ENCODE results near the gene OR56A3. TPM values are rescaled to one million over a fixed set of nuclear protein-coding genes. Genes with fewer than 3 reads are reported as not detected.

Gene OR56A3
- total and polyA plus RNA-seq, 10 of the 15 experiments (the other 5 are each of a cell fraction or from before 2014, with no cell fraction given), result not detected

Other genes starting within 250 kb of the OR56A3 start
Only the 7 nearest of the 15 such genes appear.
- not detected in 2 replicates for gene OR52E8, start 84.6 kb upstream of the OR56A3 start, total RNA-seq (2014; rRNA removed)
- not detected in 2 replicates for gene OR52E8, start 84.6 kb upstream of the OR56A3 start, total RNA-seq (2014; rRNA removed; fragmentation: Illumina TruSeq; extraction: Trizol)
- not detected in 2 replicates for gene OR52E8, start 84.6 kb upstream of the OR56A3 start, total RNA-seq (2021)
- not detected in 2 replicates for gene OR52E8, start 84.6 kb upstream of the OR56A3 start, polyA plus RNA-seq (2011; rRNA removed)
- not detected in 2 replicates for gene OR52E8, start 84.6 kb upstream of the OR56A3 start, polyA plus RNA-seq (2014; fragmentation: Illumina TruSeq; extraction: Trizol)
- gene OR52E8, start 84.6 kb upstream of the OR56A3 start, polyA plus RNA-seq (2014; fragmentation: Nextera tagmentation; extraction: Ambion mirVana), result not detected
- not detected in 2 replicates for gene OR52E8, start 84.6 kb upstream of the OR56A3 start, polyA plus RNA-seq (2014; rRNA removed)
- gene OR52E8, start 84.6 kb upstream of the OR56A3 start, polyA plus RNA-seq (2016; fragmentation: Nextera tagmentation; extraction: Ambion mirVana), result not detected
- not detected in 2 replicates for gene OR52E4, start 61.6 kb upstream of the OR56A3 start, total RNA-seq (2014; rRNA removed)
- not detected in 2 replicates for gene OR52E4, start 61.6 kb upstream of the OR56A3 start, total RNA-seq (2014; rRNA removed; fragmentation: Illumina TruSeq; extraction: Trizol)
- not detected in 2 replicates for gene OR52E4, start 61.6 kb upstream of the OR56A3 start, total RNA-seq (2021)
- gene OR52E4, start 61.6 kb upstream of the OR56A3 start, polyA plus RNA-seq (2011; rRNA removed), result not detected in 2 replicates
- gene OR52E4, start 61.6 kb upstream of the OR56A3 start, polyA plus RNA-seq (2014; fragmentation: Illumina TruSeq; extraction: Trizol), result not detected in 2 replicates
- not detected for gene OR52E4, start 61.6 kb upstream of the OR56A3 start, polyA plus RNA-seq (2014; fragmentation: Nextera tagmentation; extraction: Ambion mirVana)
- not detected in 2 replicates for gene OR52E4, start 61.6 kb upstream of the OR56A3 start, polyA plus RNA-seq (2014; rRNA removed)
- gene OR52E4, start 61.6 kb upstream of the OR56A3 start, polyA plus RNA-seq (2016; fragmentation: Nextera tagmentation; extraction: Ambion mirVana), result not detected
- gene OR52E5, start 49.0 kb upstream of the OR56A3 start, total RNA-seq (2014; rRNA removed), result not detected in 2 replicates
- gene OR52E5, start 49.0 kb upstream of the OR56A3 start, total RNA-seq (2014; rRNA removed; fragmentation: Illumina TruSeq; extraction: Trizol), result not detected in 2 replicates
- gene OR52E5, start 49.0 kb upstream of the OR56A3 start, total RNA-seq (2021), result not detected in 2 replicates
- not detected in 2 replicates for gene OR52E5, start 49.0 kb upstream of the OR56A3 start, polyA plus RNA-seq (2011; rRNA removed)
- gene OR52E5, start 49.0 kb upstream of the OR56A3 start, polyA plus RNA-seq (2014; fragmentation: Illumina TruSeq; extraction: Trizol), result not detected in 2 replicates
- not detected for gene OR52E5, start 49.0 kb upstream of the OR56A3 start, polyA plus RNA-seq (2014; fragmentation: Nextera tagmentation; extraction: Ambion mirVana)
- not detected in 2 replicates for gene OR52E5, start 49.0 kb upstream of the OR56A3 start, polyA plus RNA-seq (2014; rRNA removed)
- gene OR52E5, start 49.0 kb upstream of the OR56A3 start, polyA plus RNA-seq (2016; fragmentation: Nextera tagmentation; extraction: Ambion mirVana), result not detected
- not detected in 2 replicates for gene OR56A5, start 26.2 kb downstream of the OR56A3 start, total RNA-seq (2014; rRNA removed)
- gene OR56A5, start 26.2 kb downstream of the OR56A3 start, total RNA-seq (2014; rRNA removed; fragmentation: Illumina TruSeq; extraction: Trizol), result not detected in 2 replicates
- not detected in 2 replicates for gene OR56A5, start 26.2 kb downstream of the OR56A3 start, total RNA-seq (2021)
- gene OR56A5, start 26.2 kb downstream of the OR56A3 start, polyA plus RNA-seq (2011; rRNA removed), result not detected in 2 replicates
- not detected in 2 replicates for gene OR56A5, start 26.2 kb downstream of the OR56A3 start, polyA plus RNA-seq (2014; fragmentation: Illumina TruSeq; extraction: Trizol)
- gene OR56A5, start 26.2 kb downstream of the OR56A3 start, polyA plus RNA-seq (2014; fragmentation: Nextera tagmentation; extraction: Ambion mirVana), result not detected
- not detected in 2 replicates for gene OR56A5, start 26.2 kb downstream of the OR56A3 start, polyA plus RNA-seq (2014; rRNA removed)
- not detected for gene OR56A5, start 26.2 kb downstream of the OR56A3 start, polyA plus RNA-seq (2016; fragmentation: Nextera tagmentation; extraction: Ambion mirVana)
- gene OR52L1, start 44.7 kb downstream of the OR56A3 start, total RNA-seq (2014; rRNA removed), result not detected in 2 replicates
- not detected in 2 replicates for gene OR52L1, start 44.7 kb downstream of the OR56A3 start, total RNA-seq (2014; rRNA removed; fragmentation: Illumina TruSeq; extraction: Trizol)
- gene OR52L1, start 44.7 kb downstream of the OR56A3 start, total RNA-seq (2021), result not detected in 2 replicates
- not detected in 2 replicates for gene OR52L1, start 44.7 kb downstream of the OR56A3 start, polyA plus RNA-seq (2011; rRNA removed)
- not detected in 2 replicates for gene OR52L1, start 44.7 kb downstream of the OR56A3 start, polyA plus RNA-seq (2014; fragmentation: Illumina TruSeq; extraction: Trizol)
- not detected for gene OR52L1, start 44.7 kb downstream of the OR56A3 start, polyA plus RNA-seq (2014; fragmentation: Nextera tagmentation; extraction: Ambion mirVana)
- not detected in 2 replicates for gene OR52L1, start 44.7 kb downstream of the OR56A3 start, polyA plus RNA-seq (2014; rRNA removed)
- gene OR52L1, start 44.7 kb downstream of the OR56A3 start, polyA plus RNA-seq (2016; fragmentation: Nextera tagmentation; extraction: Ambion mirVana), result not detected
- not detected in 2 replicates for gene OR56A4, start 64.7 kb downstream of the OR56A3 start, total RNA-seq (2014; rRNA removed)
- gene OR56A4, start 64.7 kb downstream of the OR56A3 start, total RNA-seq (2014; rRNA removed; fragmentation: Illumina TruSeq; extraction: Trizol), result not detected in 2 replicates
- not detected in 2 replicates for gene OR56A4, start 64.7 kb downstream of the OR56A3 start, total RNA-seq (2021)
- not detected in 2 replicates for gene OR56A4, start 64.7 kb downstream of the OR56A3 start, polyA plus RNA-seq (2011; rRNA removed)
- gene OR56A4, start 64.7 kb downstream of the OR56A3 start, polyA plus RNA-seq (2014; fragmentation: Illumina TruSeq; extraction: Trizol), result not detected in 2 replicates
- not detected for gene OR56A4, start 64.7 kb downstream of the OR56A3 start, polyA plus RNA-seq (2014; fragmentation: Nextera tagmentation; extraction: Ambion mirVana)
- gene OR56A4, start 64.7 kb downstream of the OR56A3 start, polyA plus RNA-seq (2014; rRNA removed), result not detected in 2 replicates
- not detected for gene OR56A4, start 64.7 kb downstream of the OR56A3 start, polyA plus RNA-seq (2016; fragmentation: Nextera tagmentation; extraction: Ambion mirVana)
- gene OR56A1, start 88.5 kb downstream of the OR56A3 start, total RNA-seq (2014; rRNA removed), result under 0.01 TPM in 1 of 2 replicates, not detected in the other
- gene OR56A1, start 88.5 kb downstream of the OR56A3 start, total RNA-seq (2014; rRNA removed; fragmentation: Illumina TruSeq; extraction: Trizol), result not detected in 2 replicates
- gene OR56A1, start 88.5 kb downstream of the OR56A3 start, total RNA-seq (2021), result not detected in 2 replicates
- gene OR56A1, start 88.5 kb downstream of the OR56A3 start, polyA plus RNA-seq (2011; rRNA removed), result not detected in 2 replicates
- not detected in 2 replicates for gene OR56A1, start 88.5 kb downstream of the OR56A3 start, polyA plus RNA-seq (2014; fragmentation: Illumina TruSeq; extraction: Trizol)
- gene OR56A1, start 88.5 kb downstream of the OR56A3 start, polyA plus RNA-seq (2014; fragmentation: Nextera tagmentation; extraction: Ambion mirVana), result not detected
- gene OR56A1, start 88.5 kb downstream of the OR56A3 start, polyA plus RNA-seq (2014; rRNA removed), result not detected in 2 replicates
- not detected for gene OR56A1, start 88.5 kb downstream of the OR56A3 start, polyA plus RNA-seq (2016; fragmentation: Nextera tagmentation; extraction: Ambion mirVana)

Data from GM12878 (cell line).